HG03521 (cell line): Measurements from ENCODE around the gene IHH.

Source experiments
- ATAC-seq: cut with Tn5 transposase; IDR thresholded peaks from one replicate; pipeline ENCODE4 v1.9.1; 2021; ENCODE audit warnings: mild to moderate bottlenecking, moderate library complexity; ENCODE audit not compliant: unreplicated experiment

The IHH gene

GRCh38 chr2:219060821-219061791 lies at the start of gene IHH:
Gene IHH (minus strand): TSS chr2:219060921. CDS start chr2:219060467, 454 bp downstream.
- ATAC-seq = no peak

GRCh38 chr2:219109471-219109870 lies 48.8 kb upstream of the IHH start:
- no peak for ATAC-seq

GRCh38 chr2:219107758-219108157 lies 47.0 kb upstream of the IHH start:
- ATAC-seq = no peak

- no peak for ATAC-seq
Observed at GRCh38 chr2:219106251-219106650, 45.5 kb upstream of the IHH start.

GRCh38 chr2:219104107-219105035 lies 43.6 kb upstream of the IHH start:
- no peak for ATAC-seq

- no peak for ATAC-seq
Observed at GRCh38 chr2:219099329-219099728, 38.6 kb upstream of the IHH start.

GRCh38 chr2:219095406-219095935 lies 34.8 kb upstream of the IHH start:
- ATAC-seq = no peak

DNA sequence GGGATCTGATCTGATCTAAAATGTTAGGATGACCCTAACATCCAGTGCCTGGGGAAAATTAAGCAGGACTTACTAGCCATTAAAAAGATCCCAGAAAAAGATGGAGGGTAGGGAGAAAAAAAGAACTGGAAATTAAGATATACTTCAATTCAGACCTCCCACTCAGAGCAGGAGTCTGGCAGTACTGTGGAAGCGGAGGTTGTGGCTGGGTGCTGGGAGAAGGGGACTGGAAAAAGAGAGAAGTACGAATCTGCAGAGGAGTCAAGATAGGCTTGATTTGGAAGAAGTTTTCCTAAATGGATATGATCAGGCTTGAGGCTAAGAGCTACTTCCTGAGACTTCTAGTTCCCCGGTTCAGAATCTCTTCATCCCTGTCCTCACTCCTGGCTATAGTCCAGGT lies 33.5 kb upstream of the IHH start:
- no peak for ATAC-seq

DNA sequence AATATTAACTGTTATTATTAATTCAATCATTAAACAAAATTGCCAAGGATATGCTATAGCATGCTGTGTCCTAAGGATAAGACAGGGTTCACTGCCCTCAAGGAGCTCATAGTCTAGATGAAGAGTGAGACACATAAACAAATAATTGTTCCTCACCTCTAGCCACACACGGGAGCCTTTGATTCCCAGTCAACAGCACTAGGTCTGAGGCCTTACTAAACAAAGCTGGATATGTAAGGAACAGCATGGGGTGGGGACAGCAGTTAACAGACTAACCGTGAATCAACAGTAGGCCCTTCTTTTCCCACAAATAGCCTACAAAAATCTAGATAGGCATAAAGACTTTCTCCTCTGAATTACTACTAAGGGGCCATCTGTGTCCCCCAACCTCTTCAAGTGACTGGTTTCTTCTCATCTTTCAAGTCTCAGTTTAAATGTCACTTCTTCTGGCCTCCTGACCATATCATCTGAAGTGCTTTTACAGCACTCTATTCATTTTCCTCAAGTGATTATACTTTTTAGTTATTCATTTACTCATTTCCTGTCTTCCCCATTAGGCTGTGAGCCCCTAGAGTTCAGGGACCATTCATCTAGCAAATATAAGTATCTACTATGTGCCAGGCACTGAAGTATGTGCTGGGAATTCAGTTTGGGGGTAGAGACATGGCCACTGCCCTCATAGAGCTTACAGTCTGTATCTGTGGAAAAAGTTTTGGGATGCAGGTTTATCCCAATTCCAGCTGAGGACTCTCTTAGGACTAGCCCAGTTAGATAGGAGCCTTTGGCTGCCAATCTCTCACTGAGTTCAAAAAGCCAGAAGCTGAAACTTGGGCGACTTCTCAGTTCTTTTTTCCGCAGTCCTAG lies 29.9 kb upstream of the IHH start:
- no peak for ATAC-seq

DNA sequence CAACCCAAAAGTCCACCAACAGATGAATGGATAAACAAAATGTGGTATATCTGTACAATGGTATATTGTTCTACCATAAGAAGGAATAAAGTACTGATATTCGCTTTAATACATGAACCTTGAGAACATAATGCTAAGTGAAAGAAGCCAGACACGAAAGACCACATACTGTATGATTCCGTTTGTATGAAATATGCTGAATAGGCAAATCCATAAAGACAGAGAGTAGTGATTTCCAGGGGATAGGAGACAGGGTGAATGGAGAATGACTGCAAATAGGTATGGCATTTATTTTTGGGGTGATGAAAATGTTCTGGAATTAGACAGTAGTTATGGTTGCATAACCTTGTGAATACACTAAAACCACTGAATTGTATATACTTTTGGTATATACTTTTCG lies 28.6 kb upstream of the IHH start:
- no peak for ATAC-seq

- ATAC-seq = no peak
Observed at GRCh38 chr2:219087848-219088247, 27.1 kb upstream of the IHH start.

- no peak for ATAC-seq
Observed at GRCh38 chr2:219087361-219087760, 26.6 kb upstream of the IHH start.

DNA sequence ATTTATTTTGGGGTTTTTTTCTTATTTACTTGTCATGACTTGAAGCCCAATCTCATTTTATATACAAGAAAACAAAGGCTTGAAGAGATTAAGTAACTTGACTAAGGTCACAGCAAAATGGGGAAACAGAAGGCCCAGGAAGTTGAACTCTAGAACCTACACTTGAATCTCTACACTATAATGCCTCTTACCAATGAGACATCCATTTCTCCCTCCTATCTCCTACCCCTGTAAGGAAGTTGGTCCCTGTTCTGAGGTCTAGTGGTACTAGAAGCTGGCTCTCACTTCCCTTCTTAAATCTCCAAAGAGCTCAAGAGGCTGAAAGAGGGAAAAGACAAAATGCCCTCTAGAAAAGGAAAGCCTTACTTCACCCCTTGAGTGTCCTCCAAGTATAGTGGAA lies 25.5 kb upstream of the IHH start:
- no peak for ATAC-seq

GRCh38 chr2:219084791-219085190 lies 24.1 kb upstream of the IHH start:
- ATAC-seq = no peak

GRCh38 chr2:219082332-219082958 lies 21.7 kb upstream of the IHH start:
- no peak for ATAC-seq

- ATAC-seq = no peak
Observed at GRCh38 chr2:219081701-219082331, 21.1 kb upstream of the IHH start.

GRCh38 chr2:219081096-219081495 lies 20.4 kb upstream of the IHH start:
- ATAC-seq = no peak

DNA sequence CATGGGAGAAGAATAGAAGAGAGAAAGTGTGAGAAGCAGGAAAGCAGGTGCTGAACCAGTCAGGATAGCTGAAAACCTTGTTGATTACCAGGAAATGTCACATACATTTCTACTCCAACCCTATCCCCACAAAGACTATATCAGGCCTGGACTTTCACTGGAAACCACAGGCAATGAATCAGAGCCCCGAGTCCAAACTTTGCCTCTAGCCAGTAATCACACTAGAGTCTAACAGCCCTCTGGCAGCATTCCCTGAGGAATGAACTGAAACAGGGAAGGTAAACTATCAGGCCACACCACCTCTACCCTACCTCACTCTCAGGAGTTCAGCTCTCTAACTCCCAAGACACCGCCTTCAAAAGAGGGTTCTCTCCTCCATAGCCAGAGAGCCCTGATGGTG lies 18.7 kb upstream of the IHH start:
- no peak for ATAC-seq

- no peak for ATAC-seq
Observed at GRCh38 chr2:219078951-219079350, 18.2 kb upstream of the IHH start.
